Smooth muscle cell (in vitro differentiated cells): Measurements from ENCODE around the gene CXCL6. TPM values are rescaled to one million over a fixed set of nuclear protein-coding genes. Genes with fewer than 3 reads are reported as not detected.
A peak's percentile ranks its signal among the peaks of the same experiment; 100 is the strongest.

Source experiments
- DNase-seq: peaks from one replicate; lab custom pipeline; 2025; ENCODE audit not compliant: unreplicated experiment; lab: John Stamatoyannopoulos, UW
- H2AFZ ChIP-seq: fragments of 200-600 bp; sonication (generic); 2 replicates; pipeline ENCODE4 v1.6.0; 2016; ENCODE audit warnings: antibody characterized with exemption, low read depth, mild to moderate bottlenecking
- H3F3A ChIP-seq: fragments of 200-600 bp; sonication (generic); 2 replicates; pipeline ENCODE4 v1.6.0; 2017; ENCODE audit warnings: antibody characterized with exemption, low read depth
- H3K27ac ChIP-seq: fragments of 200-600 bp; sonication (generic); 2 replicates; pipeline ENCODE4 v1.5.1; 2016; ENCODE audit warnings: low read depth, mild to moderate bottlenecking
- H3K27me3 ChIP-seq: fragments of 200-600 bp; sonication (generic); 2 replicates; pipeline ENCODE4 v1.6.1; 2016; ENCODE audit warnings: low read depth, mild to moderate bottlenecking
- H3K36me3 ChIP-seq: fragments of 200-600 bp; sonication (generic); 2 replicates; pipeline ENCODE4 v1.5.1; 2016; ENCODE audit warnings: low read depth
- H3K4me1 ChIP-seq: fragments of 200-600 bp; sonication (generic); 2 replicates; pipeline ENCODE4 v1.5.1; 2016; ENCODE audit warnings: low read depth
- H3K4me2 ChIP-seq: fragments of 200-600 bp; sonication (generic); 2 replicates; pipeline ENCODE4 v1.6.0; 2016; ENCODE audit warnings: mild to moderate bottlenecking
- H3K4me3 ChIP-seq: fragments of 200-600 bp; sonication (generic); 2 replicates; pipeline ENCODE4 v1.5.1; 2016; ENCODE audit warnings: mild to moderate bottlenecking
- H3K79me2 ChIP-seq: fragments of 200-600 bp; sonication (generic); 2 replicates; pipeline ENCODE4 v1.6.0; 2016; ENCODE audit warnings: low read depth, mild to moderate bottlenecking
- H3K9ac ChIP-seq: fragments of 200-600 bp; sonication (generic); 2 replicates; pipeline ENCODE4 v1.6.0; 2016; ENCODE audit warnings: low read depth
- H3K9me3 ChIP-seq: fragments of 200-600 bp; sonication (generic); replicated peaks from 2 replicates; pipeline ENCODE4 v1.5.1; 2016; ENCODE audit warnings: low read depth
- H4K20me1 ChIP-seq: fragments of 200-600 bp; sonication (generic); 2 replicates; pipeline ENCODE4 v1.6.0; 2016; ENCODE audit warnings: low read depth
- CTCF ChIP-seq: fragments of 200-600 bp; sonication (generic); IDR thresholded peaks from 2 replicates; pipeline ENCODE4 v1.5.1; 2017; ENCODE audit warnings: borderline replicate concordance, mild to moderate bottlenecking, antibody characterized with exemption; ENCODE audit not compliant: insufficient read depth, poor library complexity, severe bottlenecking
- WGBS: methylation state at CpG from one replicate; pipeline ENCODE4 v1.1.7; 2016; ENCODE audit warnings: low lambda C conversion rate; 5-methylcytosine and 5-hydroxymethylcytosine counted together
- polyA plus RNA-seq: library from polyadenylated mRNA; unstranded; fragments of >200 nt; fragmentation: Nextera tagmentation; extraction: Ambion mirVana; gene quantifications from 2 replicates; pipeline ENCODE4 v1.2.1, GENCODE V29; 2016
- total RNA-seq: library from RNA; depleted of rRNA; stranded (reverse); fragments of >200 nt; gene quantifications from 2 replicates; pipeline ENCODE4 v1.2.3, GENCODE V29; 2014

The CXCL6 gene
- total and polyA plus RNA-seq, 2 experiments from 2014 or later, result 30.6 to 31.7 TPM

GRCh38 chr4:73869130-73870055 is 32.9 kb downstream of the CXCL6 start, which contains the start of gene CXCL1:
Gene CXCL1, plus strand, starts transcription at chr4:73869393. Its CDS starts 78 bp downstream, at chr4:73869471.
- no peak for TF ChIP-seq CTCF
- no peaks in the 10 kb centered on the region for H4K20me1 ChIP-seq
- no peaks in the 10 kb centered on the region for H3K36me3 ChIP-seq
- no peaks in the 10 kb centered on the region for H3F3A ChIP-seq
- H3K27me3 ChIP-seq, result peaks cover 38% of the 10 kb centered on the region
- H3K9ac ChIP-seq, result peak within 1 kb of the TSS; percentile 47
- DNase-seq, result no peak
- H3K9me3 ChIP-seq, result no peaks in the 10 kb centered on the region
- peak within 1 kb of the TSS; percentile 94 for H3K4me2 ChIP-seq
- peak within 1 kb of the TSS; percentile 95 for H2AFZ ChIP-seq
- H3K4me3 ChIP-seq, result peak within 1 kb of the TSS; percentile 79
- no peaks in the 10 kb centered on the region for H3K79me2 ChIP-seq
- H3K4me1 ChIP-seq, result peaks cover 8% of the 10 kb centered on the region
- H3K27ac ChIP-seq, result no peak within 1 kb of the TSS
- 9% methylated on average over 57 of the region's 61 CpGs for WGBS

- no peak overlapping the region for H3K27ac ChIP-seq
- peaks cover 8% of the 10 kb centered on the region for H3K4me1 ChIP-seq
- no peak for DNase-seq
- H3K9me3 ChIP-seq, result no peaks in the 10 kb centered on the region
- H2AFZ ChIP-seq, result no peak overlapping the region
- no peaks in the 10 kb centered on the region for H4K20me1 ChIP-seq
- no peak for TF ChIP-seq CTCF
- H3K79me2 ChIP-seq, result no peaks in the 10 kb centered on the region
- H3K4me2 ChIP-seq, result peak overlapping the region; percentile 94
- 87% methylated on average over 3 of the region's 3 CpGs for WGBS
- H3K36me3 ChIP-seq, result no peaks in the 10 kb centered on the region
- peaks cover 38% of the 10 kb centered on the region for H3K27me3 ChIP-seq
- no peak overlapping the region for H3K9ac ChIP-seq
- peak overlapping the region; percentile 79 for H3K4me3 ChIP-seq
- H3F3A ChIP-seq, result no peaks in the 10 kb centered on the region
These were observed 33.8 kb downstream of the CXCL6 start for GRCh38 chr4:73870260-73870659.

- Histone ChIP-seq H3K36me3 (no peaks in the 10 kb centered on the region), H2AFZ (no peak overlapping the region), H3K27me3 (peaks cover 38% of the 10 kb centered on the region), H4K20me1 (no peaks in the 10 kb centered on the region), H3F3A (no peaks in the 10 kb centered on the region), H3K79me2 (no peaks in the 10 kb centered on the region), H3K9ac (no peak overlapping the region), H3K27ac (no peak overlapping the region), H3K4me1 (peaks cover 8% of the 10 kb centered on the region), H3K9me3 (no peaks in the 10 kb centered on the region), H3K4me2 (peak overlapping the region; percentile 94), H3K4me3 (peak overlapping the region; percentile 79)
- WGBS, result 97% methylated on average over 1 of the region's 1 CpG
- DNase-seq, result no peak
- no peak for TF ChIP-seq CTCF
These were observed 34.3 kb downstream of the CXCL6 start for GRCh38 chr4:73870768-73871167.
